CD4-positive, alpha-beta T cell (primary cell): ENCODE results near the gene FBF1. TPM values are rescaled to one million over a fixed set of nuclear protein-coding genes. Genes with fewer than 3 reads are reported as not detected.

Source experiments
- ATAC-seq: fragments of 200-7000 bp; cut with Tn5 transposase; one replicate; pipeline ENCODE4 v1.10.0; 2022; ENCODE audit warnings: mild to moderate bottlenecking; ENCODE audit not compliant: poor library complexity
- CTCF ChIA-PET: fragments of 350-600 bp; sonication (Branson Sonifier 250); formaldehyde crosslinking; loops from one replicate; lab custom pipeline; 2021; ENCODE audit warnings: antibody characterized with exemption, inconsistent platforms; lab: Charles Lee
- POLR2A ChIA-PET: fragments of 350-600 bp; sonication (Branson Sonifier 250); formaldehyde crosslinking; loops from one replicate; lab custom pipeline; 2021; ENCODE audit warnings: antibody characterized with exemption, inconsistent platforms; lab: Charles Lee
- DNase-seq, 14 experiments: peaks; one replicate each; pipeline ENCODE4 v3.0.0-alpha.2; 2013 to 2020; ENCODE audit warnings: mixed read lengths in 2 of 14
- H3K27ac ChIP-seq, 2 donors: one replicate each; pipeline versions ENCODE4 v1.5.1 to v1.7.0; 2013; ENCODE audit warnings: low read length in 2 of 2, low read depth in 1 of 2, mild to moderate bottlenecking in 1 of 2
- H3K27me3 ChIP-seq, 2 experiments: 1 replicate in 1 of 2; 2 replicates in 1 of 2; pipeline versions ENCODE4 v1.6.1 to v1.7.0; 2013; ENCODE audit warnings: low read length in 2 of 2, control low read depth in 1 of 2, mild to moderate bottlenecking in 1 of 2, moderate library complexity in 1 of 2; ENCODE audit not compliant: insufficient read depth in 2 of 2, control insufficient read depth in 1 of 2
- H3K36me3 ChIP-seq: one replicate; pipeline ENCODE4 v1.6.1; 2013; ENCODE audit warnings: low read length, control low read depth; ENCODE audit not compliant: insufficient read depth
- H3K4me1 ChIP-seq: one replicate; pipeline ENCODE4 v1.6.1; 2013; ENCODE audit warnings: low read length, control low read depth; ENCODE audit not compliant: insufficient read depth
- H3K4me3 ChIP-seq: one replicate; pipeline ENCODE4 v1.5.1; 2013; ENCODE audit warnings: mild to moderate bottlenecking, low read length, moderate library complexity
- H3K9me3 ChIP-seq, 2 experiments: 1 replicate in 1 of 2; 2 replicates in 1 of 2; pipeline versions ENCODE4 v1.6.1 to v1.7.0; 2013; ENCODE audit warnings: low read length in 2 of 2, mild to moderate bottlenecking in 2 of 2, control low read depth in 1 of 2, moderate library complexity in 1 of 2; ENCODE audit not compliant: control insufficient read depth in 1 of 2, insufficient read depth in 1 of 2
- H3K27ac Mint-ChIP-seq: one replicate; pipeline ENCODE4 v1.8.0; 2020; ENCODE audit warnings: mixed read lengths
- H3K27me3 Mint-ChIP-seq: one replicate; pipeline ENCODE4 v1.8.0; 2021; ENCODE audit warnings: mixed read lengths
- H3K36me3 Mint-ChIP-seq: one replicate; pipeline ENCODE4 v1.8.0; 2021; ENCODE audit warnings: low read depth, mixed read lengths
- H3K4me1 Mint-ChIP-seq: one replicate; pipeline ENCODE4 v1.8.0; 2021; ENCODE audit warnings: low read depth, mixed read lengths
- H3K4me3 Mint-ChIP-seq: one replicate; pipeline ENCODE4 v1.8.0; 2020; ENCODE audit warnings: mild to moderate bottlenecking, mixed read lengths
- H3K9me3 Mint-ChIP-seq: one replicate; pipeline ENCODE4 v1.8.0; 2020; ENCODE audit warnings: mixed read lengths
- CTCF ChIP-seq: fragments of 200-600 bp; IDR thresholded peaks from one replicate; pipeline ENCODE4 v1.8.0; 2022; ENCODE audit warnings: antibody characterized with exemption, mild to moderate bottlenecking
- intact Hi-C, 2 experiments: fragments of 100-400 bp; cut with DNase I in 1 of 2; cut with micrococcal nuclease in 1 of 2; formaldehyde crosslinking; loops; one replicate each; pipeline versions ENCODE4 v1.15.1 to v1.9.0; 2023 to 2025; cut with DNase I, micrococcal nuclease
- total RNA-seq, 174 experiments: library from RNA in 2 of 174; stranded (reverse) in 2 of 174; gene quantifications; one replicate each; pipeline ENCODE4 v1.2.3 and lab custom pipeline; 2021 to 2026

Gene FBF1
- total RNA-seq, 2 experiments from 2014 or later = 21.2 to 23.9 TPM

GRCh38 chr17:75896415-75897159 is 44.3 kb downstream of the FBF1 start, which contains the start of gene TRIM65:
Gene TRIM65 (minus strand): TSS chr17:75896951. CDS start chr17:75896937, 14 bp downstream.
- Histone ChIP-seq H3K4me1 (peaks cover 33% of the 10 kb centered on the region), H3K4me3 (peak within 1 kb of the TSS; percentile 57), H3K9me3 (no peaks in the 10 kb centered on the region), H3K36me3 (peaks cover 50% of the 10 kb centered on the region), H3K27ac (peak within 1 kb of the TSS in 1 of 2 donors; percentile 29), H3K27me3 (no peaks in the 10 kb centered on the region)
- intact Hi-C loops = loop anchor here (1.0 to 2.0 kb wide), 4 partner anchors 18 to 114 kb away; partner anchors contain the start of genes TRIM47 (in 1 of the 2) and WBP2 (in 1 of the 2)
- Mint-ChIP-seq H3K9me3 (no peaks in the 10 kb centered on the region), H3K4me3 (peak within 1 kb of the TSS; percentile 88), H3K27ac (peak within 1 kb of the TSS; percentile 78), H3K27me3 (no peaks in the 10 kb centered on the region), H3K36me3 (peaks cover 44% of the 10 kb centered on the region), H3K4me1 (peaks cover 25% of the 10 kb centered on the region)
- ChIA-PET POLR2A (interaction anchor here (0.6 to 3.5 kb wide), 22 partner anchors 9 to 368 kb away, joined by 3 to 74 read pairs (median 6); partner anchors contain the start of genes ACOX1, GALK1, TEN1 and TRIM47), CTCF (interaction anchor here (0.5 to 2.1 kb wide), 20 partner anchors 8 to 383 kb away, joined by 3 to 50 read pairs (median 5); partner anchors contain the start of genes MRPL38, TRIM47, UNK and WBP2)
- ATAC-seq = peak; percentile 85
- TF ChIP-seq CTCF = peak; percentile 33
- DNase-seq = peak; percentile 55 to 91 (median 74)

GRCh38 chr17:75895370-75896155 is 45.3 kb downstream of the FBF1 start:
- Histone ChIP-seq H3K4me1 (peaks cover 33% of the 10 kb centered on the region), H3K9me3 (no peaks in the 10 kb centered on the region), H3K4me3 (peak overlapping the region; percentile 57), H3K36me3 (peaks cover 49% of the 10 kb centered on the region), H3K27ac (no peak overlapping the region), H3K27me3 (no peaks in the 10 kb centered on the region)
- CTCF ChIA-PET = interaction anchor here (0.7 to 2.1 kb wide), 15 partner anchors 8 to 384 kb away, joined by 3 to 50 read pairs (median 6); partner anchors contain the start of genes MRPL38, TRIM47, UNK and WBP2
- no peaks in the 10 kb centered on the region for H3K27me3 Mint-ChIP-seq
- DNase-seq (peak in 1 of 14 experiments; percentile 41), ATAC-seq (no peak)
- H3K9me3 Mint-ChIP-seq = no peaks in the 10 kb centered on the region
- intact Hi-C loops = loop anchor here (1.0 to 2.0 kb wide), 4 partner anchors 17 to 113 kb away; partner anchors contain the start of genes TRIM47 (in 1 of the 2) and WBP2 (in 1 of the 2)
- no peak for TF ChIP-seq CTCF
- H3K4me3 Mint-ChIP-seq = peak overlapping the region; percentile 49
- H3K4me1 Mint-ChIP-seq = peaks cover 25% of the 10 kb centered on the region
- peak overlapping the region; percentile 35 for H3K27ac Mint-ChIP-seq
- POLR2A ChIA-PET = interaction anchor here (0.6 to 3.5 kb wide), 18 partner anchors 14 to 131 kb away, joined by 3 to 74 read pairs (median 7); partner anchors contain the start of genes ACOX1, GALK1, TEN1 and TRIM47
- H3K36me3 Mint-ChIP-seq = peaks cover 36% of the 10 kb centered on the region
